Stomach (tissue), 9 donors: Measurements from ENCODE around the gene MRPL28. TPM values are rescaled to one million over a fixed set of nuclear protein-coding genes. Genes with fewer than 3 reads are reported as not detected.
"Not testable (repeated sequence)": the region's sequence is repeated elsewhere in the genome, so short reads cannot be mapped to it uniquely, and the experiment has no call there.

Source experiments
- DNase-seq, 2 donors: peaks; one replicate each; pipeline versions ENCODE4 v3.0.0 to v3.0.0-alpha.2; 2013 to 2019
- H3K27ac ChIP-seq, 5 donors: fragments of 200-600 bp in 4 of 5; sonication (generic) in 4 of 5; one replicate each; pipeline ENCODE4 v1.5.1; 2013 to 2019; ENCODE audit warnings: mild to moderate bottlenecking in 1 of 5, moderate library complexity in 1 of 5
- H3K27me3 ChIP-seq, 3 donors: fragments of 200-600 bp; sonication (generic); one replicate each; pipeline ENCODE4 v1.5.1; 2017 to 2019; ENCODE audit warnings: mixed run types in 1 of 3
- H3K36me3 ChIP-seq, 4 donors: fragments of 200-600 bp; sonication (generic); 1 replicate in 3 of 4; 2 replicates in 1 of 4; pipeline ENCODE4 v1.5.1; 2016 to 2019
- H3K4me1 ChIP-seq, 4 donors: fragments of 200-600 bp; sonication (generic); one replicate each; pipeline ENCODE4 v1.5.1; 2016 to 2019
- H3K4me3 ChIP-seq, 4 donors: fragments of 200-600 bp; sonication (generic) in 3 of 4; one replicate each; pipeline ENCODE4 v1.5.1; 2016 to 2019; ENCODE audit warnings: mild to moderate bottlenecking in 1 of 4
- H3K9me3 ChIP-seq, 4 donors: fragments of 200-600 bp; sonication (generic); one replicate each; pipeline ENCODE4 v1.5.1; 2016 to 2019
- CTCF ChIP-seq, 7 experiments: fragments of 450-650 bp in 4 of 7; fragments of 200-600 bp in 3 of 7; sonication (generic) in 3 of 7; IDR thresholded peaks; one replicate each; pipeline ENCODE4 v1.5.1; 2016 to 2019; ENCODE audit warnings: antibody characterized with exemption in 7 of 7, control low read depth in 2 of 7, mild to moderate bottlenecking in 1 of 7
- EP300 ChIP-seq: sonication (generic); formaldehyde crosslinking; IDR thresholded peaks from one replicate; pipeline ENCODE4 v1.6.1; 2017; ENCODE audit warnings: antibody characterized with exemption
- POLR2A ChIP-seq, 4 donors: fragments of 450-650 bp; IDR thresholded peaks; one replicate each; pipeline ENCODE4 v1.6.1; 2016; ENCODE audit warnings: antibody characterized with exemption in 4 of 4, control low read depth in 2 of 4, mild to moderate bottlenecking in 1 of 4, moderate library complexity in 1 of 4
- POLR2AphosphoS5 ChIP-seq, 3 donors: sonication (generic); formaldehyde crosslinking; IDR thresholded peaks; one replicate each; pipeline ENCODE4 v1.6.1; 2016; ENCODE audit warnings: antibody characterized with exemption in 3 of 3
- whole genome bisulfite sequencing, 5 donors: extraction: QIAGEN DNeasy Blood & Tissue Kit in 3 of 5; methylation state at CpG; one replicate each; pipeline versions ENCODE4 v1.1.5 to v1.1.7; 2013 to 2018; 5-methylcytosine and 5-hydroxymethylcytosine counted together
- intact Hi-C: fragments of 100-400 bp; cut with DNase I; formaldehyde crosslinking; loops from one replicate; pipeline ENCODE4 v1.15.1; 2023; ENCODE audit warnings: low total_unique reads
- polyA plus RNA-seq, 3 donors: library from polyadenylated mRNA; stranded (reverse); fragments of 200-250 nt; gene quantifications; one replicate each; pipeline ENCODE4 v1.2.3, GENCODE V29; 2013
- total RNA-seq, 5 donors: library from RNA; depleted of rRNA; stranded (reverse); fragments of >200 nt; gene quantifications; one replicate each; pipeline versions ENCODE4 v1.1.0 to v1.2.3, GENCODE V29; 2014 to 2016
- donor health status: healthy with polysubstance abuse.
- donor health status: Bipolar disorder and iron deficiency.
- donor health status: healthy.

Gene MRPL28
- total and polyA plus RNA-seq, 8 donors = 9.9 to 106 (median 56.6) TPM

- H3K36me3 ChIP-seq = peaks cover 14 to 37% (median 31%) of the 10 kb centered on the region in 4 donors
- TF ChIP-seq EP300 = no peak
- no peak for TF ChIP-seq CTCF (IDR thresholded peaks at IDR 0.05)
- TF ChIP-seq POLR2AphosphoS5 (IDR thresholded peaks at IDR 0.05) = no peak
- no peak for TF ChIP-seq POLR2A (IDR thresholded peaks at IDR 0.05)
- no peaks in the 10 kb centered on the region for H3K9me3 ChIP-seq
- peaks cover 7 to 28% (median 24%) of the 10 kb centered on the region in 4 donors for H3K4me1 ChIP-seq
- 53 to 60% (median 53%) methylated on average over 15 to 19 of the region's 19 CpGs for WGBS, 5 donors
- DNase-seq = no peak
- no peak overlapping the region for H3K4me3 ChIP-seq
- intact Hi-C loops = loop anchor here (10.0 kb wide), 1 partner anchor 130 kb away; the partner anchor contains the start of gene FAM234A
- H3K27me3 ChIP-seq = peaks cover 0 to 21% (median 0%) of the 10 kb centered on the region in 3 donors
- H3K27ac ChIP-seq = no peak overlapping the region
These were observed 5.5 kb downstream of the MRPL28 start for GRCh38 chr16:364595-365491.

- H3K36me3 ChIP-seq = peaks cover 14 to 31% (median 29%) of the 10 kb centered on the region in 4 donors
- intact Hi-C loops = loop anchor here (10.0 kb wide), 1 partner anchor 129 kb away; the partner anchor contains the start of gene FAM234A
- no peak overlapping the region for H3K27ac ChIP-seq
- H3K27me3 ChIP-seq = peaks cover 0 to 21% (median 0%) of the 10 kb centered on the region in 3 donors
- H3K4me3 ChIP-seq = no peak overlapping the region
- TF ChIP-seq POLR2A (IDR thresholded peaks at IDR 0.05) (no peak), POLR2AphosphoS5 (IDR thresholded peaks at IDR 0.05) (no peak), CTCF (IDR thresholded peaks at IDR 0.05) (no peak), EP300 (no peak)
- H3K4me1 ChIP-seq = peaks cover 0 to 19% (median 15%) of the 10 kb centered on the region in 4 donors
- no peaks in the 10 kb centered on the region for H3K9me3 ChIP-seq
- 20 to 31% (median 28%) methylated on average over 15 to 24 of the region's 24 CpGs for WGBS, 5 donors
- DNase-seq = no peak
These were observed 6.4 kb downstream of the MRPL28 start for GRCh38 chr16:363766-364490.

- H3K27me3 ChIP-seq = peaks cover 0 to 21% (median 0%) of the 10 kb centered on the region in 3 donors
- no peaks in the 10 kb centered on the region for H3K9me3 ChIP-seq
- WGBS, 5 donors = 41 to 55% (median 51%) methylated on average over 9 to 20 of the region's 20 CpGs
- no peak for DNase-seq
- H3K4me3 ChIP-seq = no peak overlapping the region
- peaks cover 8 to 24% (median 22%) of the 10 kb centered on the region in 4 donors for H3K36me3 ChIP-seq
- peaks cover 0 to 16% (median 15%) of the 10 kb centered on the region in 4 donors for H3K4me1 ChIP-seq
- intact Hi-C loops = loop anchor here (10.0 kb wide), 1 partner anchor 128 kb away; the partner anchor contains the start of gene FAM234A
- TF ChIP-seq POLR2A (IDR thresholded peaks at IDR 0.05) = no peak
- no peak for TF ChIP-seq CTCF (IDR thresholded peaks at IDR 0.05)
- no peak for TF ChIP-seq EP300
- TF ChIP-seq POLR2AphosphoS5 (IDR thresholded peaks at IDR 0.05) = no peak
- H3K27ac ChIP-seq = no peak overlapping the region
These were observed 7.1 kb downstream of the MRPL28 start for GRCh38 chr16:363110-363765.

- H3K4me1 ChIP-seq = peaks cover 0 to 16% (median 15%) of the 10 kb centered on the region in 4 donors
- intact Hi-C loops = loop anchor here (10.0 kb wide), 1 partner anchor 128 kb away; the partner anchor contains the start of gene FAM234A
- 73 to 100% (median 81%) methylated on average over 3 to 22 of the region's 24 CpGs for WGBS, 5 donors
- not testable (repeated sequence) for H3K27ac ChIP-seq, DNase-seq, H3K9me3 ChIP-seq, H3K4me3 ChIP-seq
- peaks cover 4 to 18% (median 16%) of the 10 kb centered on the region in 4 donors for H3K36me3 ChIP-seq
- H3K27me3 ChIP-seq = peaks cover 0 to 21% (median 0%) of the 10 kb centered on the region in 3 donors
These were observed 7.7 kb downstream of the MRPL28 start for GRCh38 chr16:362702-362999.
